Measurements from ENCODE around the gene ZDHHC8. TPM values are rescaled to one million over a fixed set of nuclear protein-coding genes. Genes with fewer than 3 reads are reported as not detected.

Gene ZDHHC8
- total and polyA plus RNA-seq, 11 donors, result 15.7 to 45.2 (median 38.2) TPM

GRCh38 chr22:20128902-20129746, 2.5 kb upstream of the ZDHHC8 start:
- TF ChIP-seq CTCF (IDR thresholded peaks at IDR 0.05), result peak in 11 of 12 donors; percentile 11 to 40 (median 27)
- TF ChIP-seq POLR2A (IDR thresholded peaks at IDR 0.05), result no peak
- H3K27me3 ChIP-seq, result no peaks in the 10 kb centered on the region
- DNase-seq (no peak), ATAC-seq (peak in 1 of 4 donors; percentile 4)
- peaks cover 0 to 35% (median 22%) of the 10 kb centered on the region in 9 donors for H3K36me3 ChIP-seq
- WGBS, 4 donors, result 31 to 44% (median 39%) methylated on average over 13 to 18 of the region's 18 CpGs
- no peak overlapping the region for H3K4me3 ChIP-seq
- peaks cover 3 to 33% (median 23%) of the 10 kb centered on the region in 12 donors for H3K4me1 ChIP-seq
- no peaks in the 10 kb centered on the region for H3K9me3 ChIP-seq
- H3K27ac ChIP-seq, result no peak overlapping the region
- intact Hi-C loops (cut with DNase I), result loop anchor here in 4 of 10 donors (5.0 to 10.0 kb wide), 2 partner anchors 157 to 164 kb away; no protein-coding TSS in a partner anchor

- Histone ChIP-seq H3K27me3 (no peaks in the 10 kb centered on the region), H3K4me3 (no peak overlapping the region), H3K9me3 (no peaks in the 10 kb centered on the region), H3K4me1 (peaks cover 3 to 39% (median 27%) of the 10 kb centered on the region in 12 donors), H3K27ac (no peak overlapping the region), H3K36me3 (peaks cover 0 to 32% (median 22%) of the 10 kb centered on the region in 9 donors)
- no peak for DNase-seq
- TF ChIP-seq CTCF (IDR thresholded peaks at IDR 0.05) (no peak), POLR2A (IDR thresholded peaks at IDR 0.05) (no peak)
- 68 to 87% (median 85%) methylated on average over 1 to 3 of the region's 3 CpGs for WGBS, 4 donors
- no peak for ATAC-seq
- intact Hi-C loops (cut with DNase I), result loop anchor here in 4 of 10 donors (5.0 to 10.0 kb wide), 3 partner anchors 112 to 165 kb away; partner anchors contain the start of gene ARVCF (in 1 of the 4)
Observed at GRCh38 chr22:20129747-20130014, 1.9 kb upstream of the ZDHHC8 start.

- intact Hi-C loops (cut with DNase I), result loop anchor here in 1 of 10 donors (5.0 kb wide), 1 partner anchor 113 kb away; the partner anchor contains the start of gene ARVCF
- H3K4me1 ChIP-seq, result peaks cover 6 to 45% (median 32%) of the 10 kb centered on the region in 12 donors
- peaks cover 0 to 25% (median 22%) of the 10 kb centered on the region in 9 donors for H3K36me3 ChIP-seq
- DNase-seq, result no peak
- TF ChIP-seq CTCF (IDR thresholded peaks at IDR 0.05), result no peak
- TF ChIP-seq POLR2A (IDR thresholded peaks at IDR 0.05), result no peak
- ATAC-seq, result no peak
- 77 to 100% (median 82%) methylated on average over 1 to 3 of the region's 3 CpGs for WGBS, 4 donors
- H3K4me3 ChIP-seq, result peak overlapping the region in 8 of 12 donors; percentile 88 to 100 (median 100)
- H3K27me3 ChIP-seq, result no peaks in the 10 kb centered on the region
- no peaks in the 10 kb centered on the region for H3K9me3 ChIP-seq
- peak overlapping the region in 11 of 12 donors; percentile 94 to 100 (median 98) for H3K27ac ChIP-seq
Observed at GRCh38 chr22:20130319-20130718, 1.3 kb upstream of the ZDHHC8 start.
